NCI-H345 treated with DMSO at 0.1 percent for 48 hours (cell line): ENCODE results near the gene SPART.
A peak's percentile ranks its signal among the peaks of the same experiment; 100 is the strongest.

Experiments
- DNase-seq: peaks from one replicate; lab custom pipeline; 2025; ENCODE audit not compliant: unreplicated experiment; lab: John Stamatoyannopoulos, UW

SPART gene, protein sequence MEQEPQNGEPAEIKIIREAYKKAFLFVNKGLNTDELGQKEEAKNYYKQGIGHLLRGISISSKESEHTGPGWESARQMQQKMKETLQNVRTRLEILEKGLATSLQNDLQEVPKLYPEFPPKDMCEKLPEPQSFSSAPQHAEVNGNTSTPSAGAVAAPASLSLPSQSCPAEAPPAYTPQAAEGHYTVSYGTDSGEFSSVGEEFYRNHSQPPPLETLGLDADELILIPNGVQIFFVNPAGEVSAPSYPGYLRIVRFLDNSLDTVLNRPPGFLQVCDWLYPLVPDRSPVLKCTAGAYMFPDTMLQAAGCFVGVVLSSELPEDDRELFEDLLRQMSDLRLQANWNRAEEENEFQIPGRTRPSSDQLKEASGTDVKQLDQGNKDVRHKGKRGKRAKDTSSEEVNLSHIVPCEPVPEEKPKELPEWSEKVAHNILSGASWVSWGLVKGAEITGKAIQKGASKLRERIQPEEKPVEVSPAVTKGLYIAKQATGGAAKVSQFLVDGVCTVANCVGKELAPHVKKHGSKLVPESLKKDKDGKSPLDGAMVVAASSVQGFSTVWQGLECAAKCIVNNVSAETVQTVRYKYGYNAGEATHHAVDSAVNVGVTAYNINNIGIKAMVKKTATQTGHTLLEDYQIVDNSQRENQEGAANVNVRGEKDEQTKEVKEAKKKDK

DNA sequence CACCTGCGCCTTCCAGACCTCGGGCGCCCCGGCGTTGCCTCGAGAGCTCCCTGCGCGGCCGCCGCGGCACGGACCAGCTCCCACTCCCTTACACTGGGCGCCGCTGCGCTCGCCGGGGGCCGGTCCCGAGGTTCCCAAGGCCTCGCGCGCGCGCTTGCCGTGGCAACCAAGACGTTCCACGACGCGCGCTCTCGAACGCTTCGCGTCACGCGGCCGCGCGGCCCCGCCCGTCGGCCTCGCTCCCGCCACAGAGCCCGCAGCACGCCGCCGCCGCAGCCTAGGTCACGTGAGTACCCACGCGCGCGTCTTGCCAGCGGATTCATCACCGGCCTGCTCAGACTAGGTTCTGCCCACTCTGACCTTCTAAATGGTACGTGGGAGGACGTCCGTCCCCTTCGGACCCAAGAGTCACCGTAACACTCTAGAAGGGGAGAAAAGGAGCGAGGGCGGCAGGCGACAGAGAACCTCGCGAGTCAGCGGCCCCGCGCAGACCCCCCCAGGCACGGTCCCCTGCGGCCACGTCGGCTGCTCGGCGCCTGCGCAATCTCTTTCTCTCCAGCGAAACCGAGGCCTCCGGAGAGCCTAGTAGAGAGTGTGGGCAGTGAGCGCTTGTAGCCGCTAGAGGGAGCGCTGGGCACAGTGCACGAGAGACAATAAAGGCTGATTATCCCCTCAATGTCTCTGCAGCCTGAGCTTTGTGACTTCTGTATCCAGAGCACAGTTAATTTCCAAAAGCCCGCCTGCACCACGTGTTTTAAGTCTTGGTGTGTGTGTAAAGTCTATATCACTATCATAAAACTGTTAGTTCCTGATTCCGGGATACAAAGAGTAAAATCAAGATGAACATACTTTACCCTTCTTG is at the start of gene SPART:
Gene SPART (minus strand): TSS at position 173 of the 862 bp plus-strand sequence. CDS start 10,564 bp downstream, outside the sequence.
- DNase-seq = peak; percentile 72

- DNase-seq = no peak
These were observed 49.1 kb upstream of the SPART start for GRCh38 chr13:36395280-36395679.

- DNase-seq = no peak
These were observed 39.3 kb upstream of the SPART start for GRCh38 chr13:36385489-36385888.

- no peak for DNase-seq
These were observed 35.8 kb upstream of the SPART start for GRCh38 chr13:36382030-36382429.

GRCh38 chr13:36377826-36378468 is 31.8 kb upstream of the SPART start:
- DNase-seq = no peak

DNA sequence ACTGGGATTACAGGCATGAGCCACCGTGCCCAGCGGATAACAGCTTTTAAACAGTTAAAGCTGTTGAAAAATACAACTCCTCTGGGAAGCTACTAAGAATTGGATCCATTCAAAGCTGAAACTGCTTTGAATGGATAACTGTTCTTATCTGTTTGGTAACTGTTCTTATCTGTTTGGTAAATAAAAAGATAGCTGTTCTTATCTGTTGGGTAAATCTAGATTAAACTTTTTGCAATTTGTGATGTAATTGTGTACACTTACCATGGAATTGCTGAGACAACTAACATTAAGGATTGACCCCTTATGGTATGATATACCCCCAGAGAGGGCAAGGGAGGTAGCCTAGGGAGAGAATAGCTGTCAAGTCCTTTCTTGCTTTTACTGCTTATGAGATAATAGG is 27.9 kb upstream of the SPART start:
- no peak for DNase-seq

GRCh38 chr13:36371185-36371584 is 25.0 kb upstream of the SPART start:
- DNase-seq = no peak

DNA sequence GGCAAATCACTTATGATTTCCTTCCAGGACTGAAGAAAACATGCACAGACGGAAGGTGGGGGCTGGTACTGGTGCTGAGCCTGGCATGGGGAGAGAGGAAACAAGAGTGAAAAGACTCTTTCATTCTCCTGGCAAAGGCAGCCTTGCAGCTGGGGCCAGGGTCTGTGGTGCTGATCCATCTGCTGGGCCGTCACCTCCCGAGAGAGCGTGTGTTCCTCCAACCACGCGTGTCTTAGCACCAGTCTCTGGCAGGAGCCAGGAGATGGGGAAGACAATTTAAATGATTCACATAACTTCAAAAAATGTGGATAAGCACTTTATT is 23.9 kb upstream of the SPART start:
- no peak for DNase-seq

GRCh38 chr13:36369268-36370107 is 23.3 kb upstream of the SPART start:
- DNase-seq = no peak

DNA sequence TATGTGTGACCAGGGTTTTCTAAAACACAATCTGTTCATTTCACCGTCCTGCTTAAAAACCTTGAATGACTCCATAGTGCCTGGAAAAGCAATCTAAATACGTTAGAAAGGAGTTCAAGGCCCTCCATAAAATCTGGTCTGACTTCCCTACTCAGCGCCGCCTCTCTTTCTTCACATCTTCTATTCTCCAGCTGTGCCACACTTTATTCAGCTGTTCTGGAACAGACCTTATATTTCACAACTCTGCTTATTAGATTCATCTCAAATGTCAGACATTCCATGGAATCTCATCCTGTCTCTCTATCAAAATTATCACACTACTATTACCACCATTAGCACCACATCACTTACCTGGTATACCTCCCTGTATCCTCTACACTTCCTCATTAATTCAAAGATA is 19.8 kb upstream of the SPART start:
- no peak for DNase-seq

DNA sequence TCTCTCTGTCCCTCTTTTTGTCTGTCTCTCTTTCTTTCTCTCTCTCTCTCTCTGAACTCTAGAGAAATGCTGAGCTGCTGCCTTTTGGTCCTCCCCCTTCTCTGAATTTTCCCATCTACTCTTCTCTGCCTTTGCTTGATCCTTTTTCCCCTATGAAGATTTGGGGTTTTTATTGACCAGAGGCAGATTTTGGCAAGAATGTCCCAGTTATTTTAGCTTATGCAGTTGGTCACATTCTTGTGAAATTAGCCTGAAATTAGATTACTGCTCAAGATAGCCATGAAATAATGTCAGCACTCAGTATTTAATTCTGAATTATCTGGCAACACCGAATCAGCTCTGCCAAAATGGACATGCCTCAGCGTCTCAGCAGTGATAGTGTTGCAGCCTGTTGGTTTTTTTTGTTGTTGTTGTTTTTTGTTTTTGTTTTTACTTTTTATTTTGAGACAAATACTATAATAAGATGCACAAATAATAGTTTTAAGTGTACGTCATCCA is 17.2 kb upstream of the SPART start:
- DNase-seq = no peak

GRCh38 chr13:36362914-36363313 is 16.7 kb upstream of the SPART start:
- DNase-seq = no peak

DNA sequence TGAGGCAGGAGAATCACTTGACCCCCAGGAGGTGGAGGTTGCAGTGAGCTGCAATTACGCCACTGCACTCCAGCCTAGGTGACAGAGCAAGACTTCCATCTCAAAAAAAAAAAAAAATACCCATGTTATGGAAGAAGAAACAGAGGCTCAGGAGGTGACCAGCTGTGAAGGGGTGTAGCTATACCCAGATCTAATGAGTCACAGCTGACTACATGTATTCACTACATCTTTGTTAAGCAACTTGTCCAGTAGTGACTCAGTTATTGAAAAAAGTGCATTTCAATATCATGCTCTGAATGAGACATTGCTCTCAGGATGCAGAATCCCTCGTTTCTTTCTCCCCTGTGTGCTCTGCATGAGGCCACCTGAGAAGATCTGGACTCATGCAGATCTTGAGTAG is 16.1 kb upstream of the SPART start:
- DNase-seq = no peak

DNA sequence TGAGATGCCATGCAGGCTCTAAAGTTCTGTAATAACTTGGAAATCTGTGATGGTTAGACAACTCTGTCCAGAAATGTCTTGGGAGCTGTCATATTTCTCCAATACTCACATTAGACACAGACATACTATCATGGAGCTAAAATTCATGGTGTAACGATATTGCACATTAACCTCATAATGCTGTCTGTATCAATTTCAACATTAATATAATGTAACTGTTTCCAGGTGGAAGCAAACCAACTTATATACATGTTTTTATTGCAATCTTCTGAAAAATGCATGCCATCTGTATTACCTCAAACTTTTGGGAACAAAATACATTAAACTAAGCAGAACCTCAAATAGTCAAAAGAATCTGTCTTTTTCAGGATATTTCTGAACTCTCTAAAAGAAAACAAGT is 14.7 kb upstream of the SPART start:
- no peak for DNase-seq

GRCh38 chr13:36359301-36359950 is 13.2 kb upstream of the SPART start:
- DNase-seq = no peak

- DNase-seq = no peak
These were observed 12.1 kb upstream of the SPART start for GRCh38 chr13:36358175-36358718.

- no peak for DNase-seq
These were observed 11.5 kb upstream of the SPART start for GRCh38 chr13:36357692-36358091.

GRCh38 chr13:36357231-36357630 is 11.0 kb upstream of the SPART start:
- no peak for DNase-seq

DNA sequence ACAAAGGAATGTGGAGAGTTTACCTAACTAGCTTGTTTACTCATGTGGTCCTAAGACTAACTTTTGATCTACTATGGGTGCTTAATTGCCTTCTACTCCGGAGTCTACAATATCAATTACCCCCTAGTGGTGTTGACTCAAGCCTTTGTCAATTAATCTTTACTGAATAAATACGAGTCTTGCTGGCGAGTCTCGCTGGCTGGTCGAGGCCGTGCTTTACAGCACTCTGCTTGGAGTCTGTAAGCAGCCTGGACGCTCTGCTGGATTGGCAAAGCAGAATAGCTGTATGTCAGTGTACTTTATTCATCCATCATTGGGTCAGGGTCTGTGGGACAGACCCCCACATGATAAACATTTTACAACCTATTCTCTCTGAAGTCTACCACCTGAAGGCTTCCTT is 9.9 kb upstream of the SPART start:
- DNase-seq = no peak
